ENCODE data around the gene FAM3B. TPM values are rescaled to one million over a fixed set of nuclear protein-coding genes. Genes with fewer than 3 reads are reported as not detected.
A peak's percentile ranks its signal among the peaks of the same experiment; 100 is the strongest.

FAM3B gene
- total and polyA plus RNA-seq, 2 experiments from 2014 or later = 35.4 to 49.7 TPM

DNA sequence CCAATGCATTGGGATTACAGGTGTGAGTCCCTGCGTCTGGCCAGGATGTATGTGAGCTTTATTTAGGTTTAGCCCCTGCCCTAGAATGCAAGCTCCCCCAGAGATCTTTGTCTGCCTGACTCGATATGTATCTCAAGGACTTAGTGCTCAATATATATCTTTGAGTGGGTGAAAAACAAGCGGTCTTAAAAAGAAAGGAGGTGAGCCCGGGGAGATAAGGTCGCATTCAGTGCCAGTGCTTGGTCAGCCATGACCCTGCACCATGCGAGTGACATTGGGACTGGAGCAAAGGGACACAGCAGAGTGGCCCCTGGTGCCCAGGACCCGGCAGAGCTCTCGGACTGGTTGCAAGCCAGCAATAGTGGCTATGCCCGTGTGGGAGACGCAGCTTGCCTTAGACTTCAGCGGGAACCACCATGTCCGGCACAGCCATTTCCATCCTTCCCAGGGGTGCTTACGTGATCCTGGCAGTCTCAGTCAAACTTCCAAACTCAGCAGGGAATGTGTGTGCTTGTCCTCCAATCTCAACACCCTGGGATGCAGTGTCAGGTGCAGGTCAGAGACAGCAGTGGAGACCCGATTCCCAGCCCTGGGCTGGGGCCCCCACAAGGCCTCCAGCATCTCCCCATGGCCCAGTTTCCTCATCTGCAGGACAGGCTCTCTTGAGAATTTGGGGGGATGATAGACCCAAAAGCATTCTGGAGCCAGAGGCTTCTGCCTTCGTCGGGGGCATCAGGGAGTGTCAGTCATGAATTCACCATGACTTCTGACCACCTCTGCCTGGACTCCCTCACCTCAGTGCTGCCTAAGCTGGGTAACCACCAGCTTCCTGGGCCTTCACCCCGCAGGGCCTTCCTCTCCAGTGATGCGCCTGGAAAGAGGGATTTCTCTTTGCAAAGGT lies 47.0 kb downstream of the FAM3B start:
- Histone ChIP-seq H3K9me2 (replicated peaks; ENCODE audit: insufficient read depth) (no peaks in the 10 kb centered on the region), H3K4me2 (no peak overlapping the region), H3K4me3 (no peak overlapping the region), H3K9me3 (ENCODE audit: low read depth) (no peaks in the 10 kb centered on the region), H3K36me3 (replicated peaks; ENCODE audit: insufficient read depth, low read depth) (no peaks in the 10 kb centered on the region), H3K27me3 (no peaks in the 10 kb centered on the region), H3K27ac (no peak overlapping the region), H3K4me1 (ENCODE audit: insufficient read depth) (peaks cover 18% of the 10 kb centered on the region), H3K79me2 (no peaks in the 10 kb centered on the region), H4K20me1 (ENCODE audit: insufficient read depth, poor library complexity, severe bottlenecking) (no peaks in the 10 kb centered on the region), H2AFZ (no peak overlapping the region)
- 94% methylated on average over 18 of the region's 18 CpGs for WGBS (ENCODE audit: low lambda C conversion rate, missing lambda C conversion rate)
- DNase-seq (ENCODE audit: low spot score) = no peak
- TF ChIP-seq EZH2phosphoT487 (IDR thresholded peaks at IDR 0.05; ENCODE audit: low read depth, severe bottlenecking, unreplicated experiment) = no peak

DNA sequence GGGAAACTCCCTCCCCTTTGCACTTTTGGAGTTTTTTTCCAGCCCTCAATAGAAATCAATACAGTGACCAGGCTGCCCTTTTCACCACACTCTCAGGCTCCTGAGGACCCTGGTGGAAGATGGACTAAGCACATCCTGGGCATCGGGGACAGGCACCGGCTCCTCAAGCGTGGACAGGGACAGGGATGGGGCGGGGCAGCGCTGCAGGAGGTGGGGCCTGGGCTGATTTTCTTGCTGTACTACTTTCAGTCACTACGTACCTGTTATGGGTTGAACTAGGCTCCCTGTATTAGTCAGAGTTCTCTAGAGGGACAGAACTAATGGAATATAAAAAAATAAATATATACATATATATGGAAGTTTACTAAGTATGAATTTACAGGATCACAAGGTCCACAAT lies 47.7 kb downstream of the FAM3B start:
- no peaks in the 10 kb centered on the region for H3K9me2 ChIP-seq (replicated peaks; ENCODE audit: insufficient read depth)
- H3K27ac ChIP-seq = no peak overlapping the region
- H3K27me3 ChIP-seq = no peaks in the 10 kb centered on the region
- no peak overlapping the region for H2AFZ ChIP-seq
- H3K9me3 ChIP-seq (ENCODE audit: low read depth) = no peaks in the 10 kb centered on the region
- WGBS (ENCODE audit: low lambda C conversion rate, missing lambda C conversion rate) = 86% methylated on average over 6 of the region's 6 CpGs
- TF ChIP-seq EZH2phosphoT487 (IDR thresholded peaks at IDR 0.05; ENCODE audit: low read depth, severe bottlenecking, unreplicated experiment) = no peak
- TF ChIP-seq, protein P1, sequence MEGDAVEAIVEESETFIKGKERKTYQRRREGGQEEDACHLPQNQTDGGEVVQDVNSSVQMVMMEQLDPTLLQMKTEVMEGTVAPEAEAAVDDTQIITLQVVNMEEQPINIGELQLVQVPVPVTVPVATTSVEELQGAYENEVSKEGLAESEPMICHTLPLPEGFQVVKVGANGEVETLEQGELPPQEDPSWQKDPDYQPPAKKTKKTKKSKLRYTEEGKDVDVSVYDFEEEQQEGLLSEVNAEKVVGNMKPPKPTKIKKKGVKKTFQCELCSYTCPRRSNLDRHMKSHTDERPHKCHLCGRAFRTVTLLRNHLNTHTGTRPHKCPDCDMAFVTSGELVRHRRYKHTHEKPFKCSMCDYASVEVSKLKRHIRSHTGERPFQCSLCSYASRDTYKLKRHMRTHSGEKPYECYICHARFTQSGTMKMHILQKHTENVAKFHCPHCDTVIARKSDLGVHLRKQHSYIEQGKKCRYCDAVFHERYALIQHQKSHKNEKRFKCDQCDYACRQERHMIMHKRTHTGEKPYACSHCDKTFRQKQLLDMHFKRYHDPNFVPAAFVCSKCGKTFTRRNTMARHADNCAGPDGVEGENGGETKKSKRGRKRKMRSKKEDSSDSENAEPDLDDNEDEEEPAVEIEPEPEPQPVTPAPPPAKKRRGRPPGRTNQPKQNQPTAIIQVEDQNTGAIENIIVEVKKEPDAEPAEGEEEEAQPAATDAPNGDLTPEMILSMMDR (IDR thresholded peaks at IDR 0.05; ENCODE audit: poor library complexity) = no peak
- TF ChIP-seq EZH2 (IDR thresholded peaks at IDR 0.05; ENCODE audit: borderline replicate concordance) = no peak
- peaks cover 22% of the 10 kb centered on the region for H3K4me1 ChIP-seq (ENCODE audit: insufficient read depth)
- no peak for DNase-seq (ENCODE audit: low spot score)
- no peak overlapping the region for H3K4me3 ChIP-seq
- no peak overlapping the region for H3K4me2 ChIP-seq
- H3K79me2 ChIP-seq = no peaks in the 10 kb centered on the region
- no peaks in the 10 kb centered on the region for H4K20me1 ChIP-seq (ENCODE audit: insufficient read depth, poor library complexity, severe bottlenecking)
- H3K36me3 ChIP-seq (replicated peaks; ENCODE audit: insufficient read depth, low read depth) = no peaks in the 10 kb centered on the region

- no peak overlapping the region for H3K4me2 ChIP-seq
- H4K20me1 ChIP-seq (ENCODE audit: insufficient read depth, poor library complexity, severe bottlenecking) = no peaks in the 10 kb centered on the region
- no peak overlapping the region for H2AFZ ChIP-seq
- H3K79me2 ChIP-seq = no peaks in the 10 kb centered on the region
- H3K4me3 ChIP-seq = no peak overlapping the region
- H3K9me2 ChIP-seq (replicated peaks; ENCODE audit: insufficient read depth) = no peaks in the 10 kb centered on the region
- no peak for DNase-seq (ENCODE audit: low spot score)
- H3K27ac ChIP-seq = no peak overlapping the region
- no peak for TF ChIP-seq EZH2 (IDR thresholded peaks at IDR 0.05; ENCODE audit: borderline replicate concordance)
- H3K4me1 ChIP-seq (ENCODE audit: insufficient read depth) = peaks cover 26% of the 10 kb centered on the region
- no peaks in the 10 kb centered on the region for H3K9me3 ChIP-seq (ENCODE audit: low read depth)
- no peaks in the 10 kb centered on the region for H3K27me3 ChIP-seq
- H3K36me3 ChIP-seq (replicated peaks; ENCODE audit: insufficient read depth, low read depth) = no peaks in the 10 kb centered on the region
- 97% methylated on average over 15 of the region's 15 CpGs for WGBS (ENCODE audit: low lambda C conversion rate, missing lambda C conversion rate)
Observed at GRCh38 chr21:41365377-41366107, 48.9 kb downstream of the FAM3B start.

DNA sequence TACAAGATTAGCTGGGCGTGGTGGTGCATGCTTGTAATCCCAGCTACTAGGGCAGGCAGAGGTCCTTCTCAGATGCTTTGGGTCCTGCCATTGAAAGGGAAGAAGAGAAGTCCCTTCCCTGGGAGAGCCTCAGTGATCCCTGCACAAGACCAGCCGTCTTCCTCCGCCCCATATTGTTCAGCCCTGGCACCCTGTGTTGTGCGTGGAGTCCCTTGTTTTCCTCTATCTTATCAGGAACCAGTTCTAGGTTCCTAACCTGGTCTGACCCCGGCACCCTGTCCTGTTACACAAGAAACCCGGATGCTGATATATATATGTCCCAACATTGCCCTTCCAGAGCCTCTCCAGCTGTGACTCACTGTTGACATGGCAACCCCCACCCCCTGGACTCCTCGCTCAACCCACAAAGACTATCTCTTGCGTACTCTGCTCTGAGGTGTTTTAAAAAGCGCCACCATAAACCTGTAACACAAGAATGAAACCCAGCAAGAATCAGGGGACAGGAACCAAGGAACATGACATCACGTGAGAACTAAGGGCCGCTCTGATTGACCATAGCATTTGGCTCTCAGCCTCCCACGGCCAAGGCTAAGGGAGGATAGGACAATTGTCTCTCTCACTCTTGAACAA lies 50.0 kb downstream of the FAM3B start:
- H3K4me3 ChIP-seq = no peak overlapping the region
- H3K27ac ChIP-seq = peak overlapping the region; percentile 69
- H3K27me3 ChIP-seq = no peaks in the 10 kb centered on the region
- H3K4me2 ChIP-seq = peak overlapping the region; percentile 38
- H3K79me2 ChIP-seq = no peaks in the 10 kb centered on the region
- DNase-seq (ENCODE audit: low spot score) = peak; percentile 93
- TF ChIP-seq EZH2phosphoT487 (IDR thresholded peaks at IDR 0.05; ENCODE audit: low read depth, severe bottlenecking, unreplicated experiment) = no peak
- TF ChIP-seq, protein P1 (IDR thresholded peaks at IDR 0.05; ENCODE audit: poor library complexity) = no peak
- TF ChIP-seq EZH2 (IDR thresholded peaks at IDR 0.05; ENCODE audit: borderline replicate concordance) = no peak
- 51% methylated on average over 12 of the region's 12 CpGs for whole genome bisulfite sequencing (ENCODE audit: low lambda C conversion rate, missing lambda C conversion rate)
- H3K4me1 ChIP-seq (ENCODE audit: insufficient read depth) = peaks cover 24% of the 10 kb centered on the region
- H3K9me2 ChIP-seq (replicated peaks; ENCODE audit: insufficient read depth) = no peaks in the 10 kb centered on the region
- H2AFZ ChIP-seq = no peak overlapping the region
- no peaks in the 10 kb centered on the region for H3K9me3 ChIP-seq (ENCODE audit: low read depth)
- H3K36me3 ChIP-seq (replicated peaks; ENCODE audit: insufficient read depth, low read depth) = no peaks in the 10 kb centered on the region
- H4K20me1 ChIP-seq (ENCODE audit: insufficient read depth, poor library complexity, severe bottlenecking) = no peaks in the 10 kb centered on the region
